Esophagus squamous epithelium (tissue), 5 donors: ENCODE data around the gene COMMD10. TPM values are rescaled to one million over a fixed set of nuclear protein-coding genes. Genes with fewer than 3 reads are reported as not detected.
"Not testable (repeated sequence)": the region's sequence is repeated elsewhere in the genome, so short reads cannot be mapped to it uniquely, and the experiment has no call there.

Experiments used
- DNase-seq: peaks from one replicate; lab custom pipeline; 2025; lab: John Stamatoyannopoulos, UW
- H3K27ac ChIP-seq, 4 donors: fragments of 200-600 bp; sonication (generic); one replicate each; pipeline ENCODE4 v1.5.1; 2016 to 2019; ENCODE audit warnings: mild to moderate bottlenecking in 1 of 4
- H3K27me3 ChIP-seq, 4 donors: fragments of 200-600 bp; sonication (generic); 1 replicate in 3 of 4; 2 replicates in 1 of 4; pipeline versions ENCODE4 v1.5.1 to v1.6.0; 2017 to 2021; ENCODE audit warnings: antibody characterized with exemption in 1 of 4
- H3K36me3 ChIP-seq, 3 donors: fragments of 200-600 bp; sonication (generic); one replicate each; pipeline ENCODE4 v1.5.1; 2016 to 2019
- H3K4me1 ChIP-seq, 3 donors: fragments of 200-600 bp; sonication (generic); one replicate each; pipeline ENCODE4 v1.5.1; 2017 to 2019
- H3K4me3 ChIP-seq, 4 donors: fragments of 200-600 bp; sonication (generic); 1 replicate in 3 of 4; 2 replicates in 1 of 4; pipeline ENCODE4 v1.5.1; 2016 to 2019; ENCODE audit warnings: mild to moderate bottlenecking in 2 of 4, moderate library complexity in 1 of 4
- H3K9me3 ChIP-seq, 3 donors: fragments of 200-600 bp; sonication (generic); one replicate each; pipeline ENCODE4 v1.5.1; 2016 to 2019
- POLR2A ChIP-seq, 4 donors: fragments of 450-650 bp; IDR thresholded peaks; one replicate each; pipeline ENCODE4 v1.6.1; 2017; ENCODE audit warnings: antibody characterized with exemption in 4 of 4, mild to moderate bottlenecking in 4 of 4, moderate library complexity in 3 of 4
- WGBS, 2 donors: methylation state at CpG; one replicate each; pipeline ENCODE4 v1.1.5; 2018; 5-methylcytosine and 5-hydroxymethylcytosine counted together
- intact Hi-C: fragments of 100-400 bp; cut with DNase I; formaldehyde crosslinking; loops from one replicate; pipeline ENCODE4 v1.15.0; 2022
- total RNA-seq, 4 donors: library from RNA; depleted of rRNA; stranded (reverse); fragments of >200 nt; gene quantifications; one replicate each; pipeline ENCODE4 v1.1.0, GENCODE V29; 2016
- TF ChIP-seq, protein P1 (sequence below), 6 experiments: fragments of 450-650 bp in 4 of 6; fragments of 200-600 bp in 2 of 6; sonication (generic) in 2 of 6; IDR thresholded peaks; one replicate each; pipeline ENCODE4 v1.5.1; 2016 to 2019; ENCODE audit warnings: antibody characterized with exemption in 6 of 6, mild to moderate bottlenecking in 4 of 6, moderate library complexity in 4 of 6
- donor health status: DM: yes; HTN: yes; CAD: no.

Gene COMMD10
- total RNA-seq, 4 donors from 2014 or later, result 14.1 to 29.0 (median 18.7) TPM

DNA sequence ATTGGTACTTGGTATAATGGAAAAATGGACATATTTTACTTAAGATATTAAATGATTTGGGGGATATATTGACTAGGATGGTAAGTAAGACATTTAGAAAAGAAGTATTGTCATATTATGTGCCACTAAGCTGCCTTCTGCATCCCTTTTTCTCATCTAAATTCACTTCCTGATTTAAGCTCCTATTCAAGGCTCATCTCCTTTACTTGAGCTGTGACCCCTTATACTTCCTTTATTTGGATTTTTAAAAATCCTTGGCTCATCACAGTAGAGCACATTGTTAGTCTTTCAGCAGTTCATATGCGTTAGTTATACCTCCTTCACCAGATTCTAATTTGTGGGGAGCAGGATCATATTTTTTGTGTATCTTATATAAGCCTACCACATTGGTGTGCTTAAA lies 6.6 kb downstream of the COMMD10 start:
- 0 to 30% methylated on average over 1 of the region's 1 CpG for WGBS, 2 donors

DNA sequence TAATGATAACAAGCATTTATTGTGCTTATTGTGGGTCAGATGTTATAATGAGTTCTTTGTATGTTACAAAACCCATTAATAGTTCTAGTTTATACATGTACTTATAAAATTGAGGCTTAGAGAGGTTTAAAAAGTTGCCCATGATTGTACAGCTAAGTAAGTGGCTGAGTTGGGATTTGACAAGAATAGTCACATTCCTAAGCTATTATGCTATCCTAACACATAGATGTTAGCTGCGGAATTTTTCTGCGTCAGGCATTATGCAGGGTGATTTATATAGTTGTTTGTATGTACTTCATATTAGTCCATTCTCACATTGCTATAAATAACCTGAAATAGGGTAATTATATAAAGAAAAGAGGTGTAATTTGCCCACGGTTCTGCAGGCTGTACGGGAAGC lies 12.5 kb downstream of the COMMD10 start:
- no peak for DNase-seq
- intact Hi-C loops, result no loop called here
- H3K9me3 ChIP-seq, result no peaks in the 10 kb centered on the region
- no peaks in the 10 kb centered on the region for H3K4me1 ChIP-seq
- peaks cover 0 to 87% (median 13%) of the 10 kb centered on the region in 3 donors for H3K36me3 ChIP-seq
- no peak overlapping the region for H3K4me3 ChIP-seq
- TF ChIP-seq, protein P1, sequence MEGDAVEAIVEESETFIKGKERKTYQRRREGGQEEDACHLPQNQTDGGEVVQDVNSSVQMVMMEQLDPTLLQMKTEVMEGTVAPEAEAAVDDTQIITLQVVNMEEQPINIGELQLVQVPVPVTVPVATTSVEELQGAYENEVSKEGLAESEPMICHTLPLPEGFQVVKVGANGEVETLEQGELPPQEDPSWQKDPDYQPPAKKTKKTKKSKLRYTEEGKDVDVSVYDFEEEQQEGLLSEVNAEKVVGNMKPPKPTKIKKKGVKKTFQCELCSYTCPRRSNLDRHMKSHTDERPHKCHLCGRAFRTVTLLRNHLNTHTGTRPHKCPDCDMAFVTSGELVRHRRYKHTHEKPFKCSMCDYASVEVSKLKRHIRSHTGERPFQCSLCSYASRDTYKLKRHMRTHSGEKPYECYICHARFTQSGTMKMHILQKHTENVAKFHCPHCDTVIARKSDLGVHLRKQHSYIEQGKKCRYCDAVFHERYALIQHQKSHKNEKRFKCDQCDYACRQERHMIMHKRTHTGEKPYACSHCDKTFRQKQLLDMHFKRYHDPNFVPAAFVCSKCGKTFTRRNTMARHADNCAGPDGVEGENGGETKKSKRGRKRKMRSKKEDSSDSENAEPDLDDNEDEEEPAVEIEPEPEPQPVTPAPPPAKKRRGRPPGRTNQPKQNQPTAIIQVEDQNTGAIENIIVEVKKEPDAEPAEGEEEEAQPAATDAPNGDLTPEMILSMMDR (IDR thresholded peaks at IDR 0.05), result no peak
- no peak for TF ChIP-seq POLR2A (IDR thresholded peaks at IDR 0.05)
- WGBS, 2 donors, result 82 to 87% methylated on average over 4 of the region's 4 CpGs
- H3K27me3 ChIP-seq, result no peaks in the 10 kb centered on the region
- H3K27ac ChIP-seq, result no peak overlapping the region

More for the DNA sequence above, 6.6 kb downstream of the COMMD10 start:
- intact Hi-C loops, result no loop called here
- Histone ChIP-seq H3K4me1 (peaks cover 0 to under 1% (median 0%) of the 10 kb centered on the region in 3 donors), H3K9me3 (no peaks in the 10 kb centered on the region), H3K36me3 (peaks cover 0 to 76% (median 10%) of the 10 kb centered on the region in 3 donors), H3K27ac (no peak overlapping the region), H3K4me3 (no peak overlapping the region), H3K27me3 (no peaks in the 10 kb centered on the region)
- TF ChIP-seq POLR2A (IDR thresholded peaks at IDR 0.05), result no peak
- TF ChIP-seq, protein P1 (IDR thresholded peaks at IDR 0.05), result no peak
- DNase-seq, result no peak

DNA sequence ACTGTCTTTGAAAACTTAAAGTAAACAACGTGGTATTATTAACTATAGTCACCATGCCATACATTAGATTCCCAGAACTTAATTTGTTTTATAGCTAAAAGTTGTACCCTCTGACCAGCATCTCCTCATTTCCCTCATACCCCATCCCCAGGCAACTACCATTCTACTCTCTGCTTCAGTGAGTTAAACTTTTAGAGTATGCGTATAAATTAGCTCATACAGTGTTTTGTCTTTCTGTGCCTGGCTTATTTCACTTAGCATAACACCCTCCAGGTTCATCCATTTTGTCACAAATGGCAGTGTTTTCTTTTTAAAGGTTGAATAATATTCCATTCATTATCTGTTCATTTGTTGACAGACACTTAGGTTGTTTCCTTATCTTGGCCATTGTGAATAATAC lies 14.2 kb downstream of the COMMD10 start:
- no peaks in the 10 kb centered on the region for H3K27me3 ChIP-seq
- TF ChIP-seq, protein P1 (IDR thresholded peaks at IDR 0.05), result no peak
- no peak for TF ChIP-seq POLR2A (IDR thresholded peaks at IDR 0.05)
- H3K4me3 ChIP-seq, result no peak overlapping the region
- no peaks in the 10 kb centered on the region for H3K4me1 ChIP-seq
- intact Hi-C loops, result no loop called here
- H3K9me3 ChIP-seq, result no peaks in the 10 kb centered on the region
- WGBS, 2 donors, result 97 to 98% methylated on average over 2 of the region's 2 CpGs
- peaks cover 0 to 77% (median 6%) of the 10 kb centered on the region in 3 donors for H3K36me3 ChIP-seq
- H3K27ac ChIP-seq, result no peak overlapping the region
- DNase-seq, result no peak

DNA sequence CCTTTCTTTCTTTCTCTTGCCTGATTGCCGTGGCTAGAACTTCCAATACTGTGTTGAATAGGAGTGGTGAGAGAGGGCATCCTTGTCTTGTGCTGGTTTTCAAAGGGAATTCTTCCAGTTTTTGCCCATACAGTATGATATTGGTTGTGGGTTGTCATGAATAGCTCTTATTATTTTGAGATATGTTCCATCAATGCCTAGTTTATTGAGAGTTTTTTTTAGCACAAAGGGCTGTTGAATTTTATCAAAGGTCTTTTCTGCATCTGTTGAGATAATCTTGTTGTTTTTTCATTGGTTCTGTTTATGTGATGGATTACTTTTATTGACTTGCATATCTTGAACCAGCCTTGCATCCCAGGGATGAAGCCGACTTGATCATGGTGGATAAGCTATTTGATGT lies 20.1 kb downstream of the COMMD10 start:
- 87 to 96% methylated on average over 2 of the region's 2 CpGs for WGBS, 2 donors
- H3K9me3 ChIP-seq, DNase-seq, H3K27me3 ChIP-seq, H3K27ac ChIP-seq, H3K4me3 ChIP-seq, intact Hi-C loops, H3K4me1 ChIP-seq: not testable (repeated sequence)
- peaks cover 0 to 42% (median 3%) of the 10 kb centered on the region in 3 donors for H3K36me3 ChIP-seq

- WGBS, 2 donors, result 55 to 71% methylated on average over 1 of the region's 1 CpG
- no peaks in the 10 kb centered on the region for H3K27me3 ChIP-seq
Observed at GRCh38 chr5:116115163-116115562, 30.3 kb downstream of the COMMD10 start.

More at GRCh38 chr5:116115163-116115562, 30.3 kb downstream of the COMMD10 start:
- Histone ChIP-seq H3K4me3 (no peak overlapping the region), H3K9me3 (peaks cover 0 to 18% (median 15%) of the 10 kb centered on the region in 3 donors), H3K36me3 (peaks cover 0 to 33% (median 0%) of the 10 kb centered on the region in 3 donors), H3K4me1 (no peaks in the 10 kb centered on the region), H3K27ac (no peak overlapping the region)
- TF ChIP-seq, protein P1 (IDR thresholded peaks at IDR 0.05), result no peak
- no peak for TF ChIP-seq POLR2A (IDR thresholded peaks at IDR 0.05)
- intact Hi-C loops, result no loop called here
- DNase-seq, result no peak
